Pancreas (tissue), 10 donors: Measurements from ENCODE around the gene RNF150. TPM values are rescaled to one million over a fixed set of nuclear protein-coding genes. Genes with fewer than 3 reads are reported as not detected.

Experiments used
- ATAC-seq, 4 donors: fragments of 200-7000 bp; cut with Tn5 transposase; one replicate each; pipeline versions ENCODE4 v1.8.0 to v1.9.1; 2020; ENCODE audit warnings: mild to moderate bottlenecking in 4 of 4, moderate library complexity in 4 of 4
- DNase-seq, 6 donors: peaks; one replicate each; pipeline ENCODE4 v3.0.0-alpha.2; 2020
- FAIRE-seq: peaks from 2 replicates; lab custom pipeline; 2012; peaks lifted over from hg19 to GRCh38; lab: Jason Lieb, UNC
- H3K27ac ChIP-seq, 4 donors: fragments of 200-600 bp; sonication (generic); 1 replicate in 3 of 4; 2 replicates in 1 of 4; pipeline versions ENCODE4 v1.5.0 to v1.8.0; 2020
- H3K27me3 ChIP-seq, 4 donors: fragments of 200-600 bp; one replicate each; pipeline ENCODE4 v1.8.0; 2021
- H3K36me3 ChIP-seq, 3 donors: fragments of 200-600 bp; sonication (generic) in 1 of 3; one replicate each; pipeline versions ENCODE4 v1.5.0 to v1.8.0; 2020 to 2021
- H3K4me1 ChIP-seq, 3 donors: fragments of 200-600 bp; one replicate each; pipeline ENCODE4 v1.8.0; 2021
- H3K4me3 ChIP-seq, 4 donors: fragments of 200-600 bp; sonication (generic) in 2 of 4; one replicate each; pipeline versions ENCODE4 v1.5.0 to v1.8.0; 2020 to 2021
- H3K9me3 ChIP-seq, 4 donors: fragments of 200-600 bp; one replicate each; pipeline ENCODE4 v1.8.0; 2021
- CTCF ChIP-seq, 4 donors: fragments of 200-600 bp; sonication (generic) in 3 of 4; IDR thresholded peaks; one replicate each; pipeline versions ENCODE4 v1.5.0 to v1.8.0; 2021; ENCODE audit warnings: antibody characterized with exemption in 4 of 4
- WGBS, 2 donors: extraction: QIAGEN DNeasy Blood & Tissue Kit; methylation state at CpG; one replicate each; pipeline ENCODE4 v1.1.7; 2013; 5-methylcytosine and 5-hydroxymethylcytosine counted together
- intact Hi-C, 3 donors: fragments of 100-400 bp; cut with DNase I; formaldehyde crosslinking; loops; one replicate each; pipeline versions ENCODE4 v1.11.1 to v1.14.2; 2022
- polyA plus RNA-seq, 2 donors: library from polyadenylated mRNA; stranded (reverse); fragments of 200-250 nt; gene quantifications; one replicate each; pipeline ENCODE4 v1.2.3, GENCODE V29; 2013
- total RNA-seq, 6 donors: library from RNA; stranded (reverse); fragmentation: NEBNext Ultra II Directional in 4 of 6; extraction: Animal tissue kit (Norgen Biotek cat#: 25700) in 4 of 6; gene quantifications; one replicate each; pipeline versions ENCODE4 v1.2.1 to v1.2.4, GENCODE V29; 2021 to 2023
- donor health status: healthy with polysubstance abuse.
- donor health status: DM: no; HTN: no; CAD: no; lungs with moderate emphysema.
- donor health status: DM: no; HTN: no; CAD: no.
- donor health status: control.
- donor health status: control.
- donor health status: Bipolar disorder and iron deficiency.
- donor health status: DM: yes; HTN: yes; CAD: no.
- donor health status: DM: no; HTN: no; CAD: no.
- donor health status: DM: no; HTN: no; CAD: no.
- donor health status: DM: yes; HTN: yes; CAD: no.

RNF150 gene
- total and polyA plus RNA-seq, 8 donors = 0.53 to 4.1 (median 2.5) TPM

DNA sequence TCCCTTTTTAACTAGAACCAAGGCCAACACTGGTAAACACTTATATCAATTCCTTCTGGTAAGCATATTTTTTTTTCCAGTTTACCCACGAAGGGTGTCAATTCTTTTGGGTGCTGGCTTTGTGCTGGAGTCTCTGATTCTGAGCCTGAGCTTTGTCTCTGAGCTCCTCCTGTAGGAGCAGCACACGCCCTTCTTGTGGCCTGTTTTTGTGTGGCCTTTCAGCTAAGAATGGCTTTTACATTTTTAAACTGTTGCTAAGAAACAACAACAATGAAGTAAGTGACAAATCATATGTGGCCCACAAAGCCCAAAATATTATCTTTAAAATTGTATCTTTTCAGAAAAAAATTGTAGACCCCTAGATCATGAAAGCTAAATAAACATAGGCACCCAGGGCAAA, 279.1 kb downstream of the RNF150 start:
- Histone ChIP-seq H3K4me3 (no peak overlapping the region), H3K27ac (no peak overlapping the region), H3K27me3 (no peaks in the 10 kb centered on the region), H3K9me3 (no peaks in the 10 kb centered on the region), H3K4me1 (no peaks in the 10 kb centered on the region), H3K36me3 (no peaks in the 10 kb centered on the region)
- no peak for FAIRE-seq
- intact Hi-C loops = loop anchor here in 2 of 3 donors (5.0 to 10.0 kb wide), 2 partner anchors 249 to 257 kb away; no protein-coding TSS in a partner anchor
- 24 to 37% methylated on average over 2 of the region's 2 CpGs for WGBS, 2 donors
- ATAC-seq = no peak
- TF ChIP-seq CTCF (IDR thresholded peaks at IDR 0.05) = no peak
- DNase-seq = no peak

- TF ChIP-seq CTCF (IDR thresholded peaks at IDR 0.05) = no peak
- H3K9me3 ChIP-seq = no peaks in the 10 kb centered on the region
- no peaks in the 10 kb centered on the region for H3K27me3 ChIP-seq
- DNase-seq (no peak), ATAC-seq (no peak), FAIRE-seq (no peak)
- H3K36me3 ChIP-seq = no peaks in the 10 kb centered on the region
- H3K4me1 ChIP-seq = no peaks in the 10 kb centered on the region
- no peak overlapping the region for H3K4me3 ChIP-seq
- WGBS, 2 donors = 27 to 70% methylated on average over 1 of the region's 1 CpG
- intact Hi-C loops = loop anchor here in 2 of 3 donors (5.0 to 10.0 kb wide), 2 partner anchors 247 to 255 kb away; no protein-coding TSS in a partner anchor
- no peak overlapping the region for H3K27ac ChIP-seq
Observed at GRCh38 chr4:140851804-140852203, 281.5 kb downstream of the RNF150 start.

DNA sequence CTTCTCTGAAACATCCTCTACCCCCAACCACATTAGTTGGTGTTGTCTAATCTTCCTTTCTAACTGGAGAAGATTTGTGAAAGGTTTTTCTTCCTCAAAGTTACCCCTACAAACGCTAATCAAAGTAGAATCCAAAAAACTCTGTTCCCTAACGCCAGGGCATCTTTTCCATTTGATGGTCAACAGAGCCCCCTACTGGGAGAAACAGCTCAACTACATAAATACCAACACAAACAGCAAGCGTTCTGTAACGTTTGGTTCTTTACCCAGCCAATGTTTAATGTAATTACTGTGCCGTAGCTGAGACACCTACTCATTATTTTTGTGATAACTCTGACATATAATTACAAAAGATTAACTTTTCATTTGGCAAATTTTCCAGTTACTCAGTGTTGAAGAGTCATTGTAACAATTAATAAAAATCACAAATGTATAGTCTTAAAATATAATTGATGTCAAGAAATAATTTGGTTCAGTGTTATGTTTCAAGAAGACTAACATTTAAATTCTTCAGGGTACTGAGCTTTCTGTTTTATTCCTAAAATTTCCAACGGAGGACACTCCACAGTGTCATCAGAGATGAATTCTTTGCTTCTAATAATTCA, 282.1 kb downstream of the RNF150 start:
- intact Hi-C loops = loop anchor here in 2 of 3 donors (5.0 to 10.0 kb wide), 2 partner anchors 246 to 254 kb away; no protein-coding TSS in a partner anchor
- Histone ChIP-seq H3K27me3 (no peaks in the 10 kb centered on the region), H3K9me3 (no peaks in the 10 kb centered on the region), H3K4me1 (no peaks in the 10 kb centered on the region), H3K27ac (no peak overlapping the region), H3K36me3 (no peaks in the 10 kb centered on the region), H3K4me3 (no peak overlapping the region)
- ATAC-seq (peak; percentile 64 to 95 (median 88)), DNase-seq (peak in 3 of 6 donors; percentile 14 to 52 (median 40)), FAIRE-seq (peak; percentile 70)
- TF ChIP-seq CTCF (IDR thresholded peaks at IDR 0.05) = peak in 2 of 4 donors; percentile 67 to 74
- WGBS, 2 donors = 1% methylated on average over 6 of the region's 6 CpGs

- H3K4me3 ChIP-seq = no peak overlapping the region
- no peaks in the 10 kb centered on the region for H3K4me1 ChIP-seq
- intact Hi-C loops = no loop called here
- no peak for FAIRE-seq
- H3K27me3 ChIP-seq = no peaks in the 10 kb centered on the region
- no peak for TF ChIP-seq CTCF (IDR thresholded peaks at IDR 0.05)
- H3K9me3 ChIP-seq = no peaks in the 10 kb centered on the region
- no peak overlapping the region for H3K27ac ChIP-seq
- no peak for DNase-seq
- no peak for ATAC-seq
- no peaks in the 10 kb centered on the region for H3K36me3 ChIP-seq
- WGBS, 2 donors = 73 to 90% methylated on average over 1 of the region's 1 CpG
Observed at GRCh38 chr4:140849526-140849925, 283.7 kb downstream of the RNF150 start.

- ATAC-seq = no peak
Observed at GRCh38 chr4:140846736-140847135, 286.5 kb downstream of the RNF150 start.

More at GRCh38 chr4:140846736-140847135, 286.5 kb downstream of the RNF150 start:
- Histone ChIP-seq H3K9me3 (no peaks in the 10 kb centered on the region), H3K27ac (no peak overlapping the region), H3K4me1 (no peaks in the 10 kb centered on the region), H3K27me3 (no peaks in the 10 kb centered on the region), H3K4me3 (no peak overlapping the region), H3K36me3 (no peaks in the 10 kb centered on the region)
- intact Hi-C loops = no loop called here
- DNase-seq = no peak
- no peak for TF ChIP-seq CTCF (IDR thresholded peaks at IDR 0.05)
- FAIRE-seq = no peak
